ENCODE data around the gene PRDM2.
"Not testable (repeated sequence)": the region's sequence is repeated elsewhere in the genome, so short reads cannot be mapped to it uniquely, and the experiment has no call there.

PRDM2 gene

GRCh38 chr1:13700521-13701270 is 708 bp downstream of the PRDM2 start:
- peak; percentile 17 for DNase-seq (ENCODE audit: low spot score)

- DNase-seq (ENCODE audit: low spot score) = no peak
These were observed 1.3 kb downstream of the PRDM2 start for GRCh38 chr1:13701271-13701640.

- DNase-seq (ENCODE audit: low spot score) = no peak
These were observed 2.6 kb downstream of the PRDM2 start for GRCh38 chr1:13702425-13703127.

GRCh38 chr1:13703128-13703513 is 3.1 kb downstream of the PRDM2 start:
- DNase-seq (ENCODE audit: low spot score) = no peak

GRCh38 chr1:13703558-13704490 is 3.8 kb downstream of the PRDM2 start:
- DNase-seq (ENCODE audit: low spot score) = no peak

- DNase-seq (ENCODE audit: low spot score) = no peak
These were observed 6.1 kb downstream of the PRDM2 start for GRCh38 chr1:13706046-13706445.

GRCh38 chr1:13707164-13707563 is 7.2 kb downstream of the PRDM2 start:
- DNase-seq (ENCODE audit: low spot score) = no peak

- DNase-seq (ENCODE audit: low spot score) = no peak
These were observed 8.5 kb downstream of the PRDM2 start for GRCh38 chr1:13708380-13708982.

- no peak for DNase-seq (ENCODE audit: low spot score)
These were observed 10.1 kb downstream of the PRDM2 start for GRCh38 chr1:13710086-13710485.

- DNase-seq (ENCODE audit: low spot score) = no peak
These were observed 14.9 kb downstream of the PRDM2 start for GRCh38 chr1:13714851-13715250.

- DNase-seq (ENCODE audit: low spot score) = not testable (repeated sequence)
These were observed 15.8 kb downstream of the PRDM2 start for GRCh38 chr1:13715616-13716287.

GRCh38 chr1:13722808-13723360 is 22.9 kb downstream of the PRDM2 start:
- DNase-seq (ENCODE audit: low spot score) = no peak

GRCh38 chr1:13723810-13724209 is 23.8 kb downstream of the PRDM2 start:
- DNase-seq (ENCODE audit: low spot score) = no peak

- no peak for DNase-seq (ENCODE audit: low spot score)
These were observed 25.8 kb downstream of the PRDM2 start for GRCh38 chr1:13725714-13726175.

- DNase-seq (ENCODE audit: low spot score) = no peak
These were observed 28.2 kb downstream of the PRDM2 start for GRCh38 chr1:13728091-13728715.

GRCh38 chr1:13730291-13730690 is 30.3 kb downstream of the PRDM2 start:
- DNase-seq (ENCODE audit: low spot score) = no peak

- DNase-seq (ENCODE audit: low spot score) = no peak
These were observed 30.9 kb downstream of the PRDM2 start for GRCh38 chr1:13730751-13731482.

GRCh38 chr1:13731897-13732296 is 31.9 kb downstream of the PRDM2 start:
- no peak for DNase-seq (ENCODE audit: low spot score)

GRCh38 chr1:13732971-13733667 is 33.1 kb downstream of the PRDM2 start:
- DNase-seq (ENCODE audit: low spot score) = no peak
